Measurements from ENCODE around the gene OR2AG1.
A peak's percentile ranks its signal among the peaks of the same experiment; 100 is the strongest.
"Not testable (repeated sequence)": the region's sequence is repeated elsewhere in the genome, so short reads cannot be mapped to it uniquely, and the experiment has no call there.

Gene OR2AG1

DNA sequence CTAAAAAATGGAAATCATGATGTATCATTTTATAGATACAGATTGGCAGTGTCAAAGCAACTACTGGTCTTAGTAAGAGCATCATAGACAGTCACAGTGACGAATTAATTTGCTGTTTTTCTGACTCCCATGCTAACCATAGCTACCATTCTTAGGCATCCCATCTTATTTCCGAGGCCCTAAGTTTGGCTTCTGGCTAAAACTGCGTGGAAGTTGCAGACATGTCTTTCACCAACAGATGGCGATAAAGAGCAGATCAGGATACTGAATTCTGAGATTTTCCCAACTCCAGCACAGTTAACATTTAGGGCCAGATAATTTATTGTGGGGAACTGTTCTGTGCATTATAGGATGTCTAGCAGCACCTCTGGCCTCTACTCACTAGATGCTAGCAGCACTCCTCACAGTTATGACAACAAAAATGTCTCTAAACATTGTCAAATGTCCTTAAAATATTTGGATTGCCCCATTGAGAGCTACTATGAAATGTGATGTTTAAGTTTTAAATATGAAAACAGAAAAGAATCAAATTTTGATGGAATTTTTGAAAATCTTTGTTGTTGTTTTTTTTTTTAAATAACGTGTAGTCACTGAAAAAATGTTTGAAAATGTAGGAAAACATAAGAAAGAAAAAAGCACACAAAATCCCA is 27.4 kb upstream of the OR2AG1 start:
- Mint-ChIP-seq H3K9me3 (ENCODE audit: low read depth) (no peaks in the 10 kb centered on the region), H3K36me3 (no peaks in the 10 kb centered on the region), H3K27me3 (no peaks in the 10 kb centered on the region), H3K4me1 (ENCODE audit: low read depth) (peaks cover 19% of the 10 kb centered on the region), H3K4me3 (no peak overlapping the region), H3K27ac (no peak overlapping the region)

DNA sequence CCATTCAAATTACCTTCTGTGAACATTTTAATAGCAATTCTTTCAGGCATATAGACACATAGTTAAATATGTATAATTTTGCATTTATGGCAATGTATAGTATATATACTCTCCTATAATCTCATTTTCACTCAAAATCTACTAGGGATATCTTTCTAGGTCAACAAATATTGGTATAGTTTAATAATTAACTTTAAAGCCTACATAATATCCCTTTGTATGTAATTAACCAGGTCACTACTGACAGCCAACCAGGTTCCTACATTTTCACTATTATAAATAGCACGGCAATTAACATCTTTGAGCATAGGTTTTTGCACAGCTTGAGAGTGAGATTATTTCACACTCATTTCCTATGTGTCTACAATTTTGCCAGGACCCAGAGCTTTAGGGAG is 26.9 kb upstream of the OR2AG1 start:
- Mint-ChIP-seq H3K27me3 (no peaks in the 10 kb centered on the region), H3K27ac (no peak overlapping the region), H3K4me3 (no peak overlapping the region), H3K9me3 (ENCODE audit: low read depth) (no peaks in the 10 kb centered on the region), H3K4me1 (ENCODE audit: low read depth) (peaks cover 15% of the 10 kb centered on the region), H3K36me3 (no peaks in the 10 kb centered on the region)

DNA sequence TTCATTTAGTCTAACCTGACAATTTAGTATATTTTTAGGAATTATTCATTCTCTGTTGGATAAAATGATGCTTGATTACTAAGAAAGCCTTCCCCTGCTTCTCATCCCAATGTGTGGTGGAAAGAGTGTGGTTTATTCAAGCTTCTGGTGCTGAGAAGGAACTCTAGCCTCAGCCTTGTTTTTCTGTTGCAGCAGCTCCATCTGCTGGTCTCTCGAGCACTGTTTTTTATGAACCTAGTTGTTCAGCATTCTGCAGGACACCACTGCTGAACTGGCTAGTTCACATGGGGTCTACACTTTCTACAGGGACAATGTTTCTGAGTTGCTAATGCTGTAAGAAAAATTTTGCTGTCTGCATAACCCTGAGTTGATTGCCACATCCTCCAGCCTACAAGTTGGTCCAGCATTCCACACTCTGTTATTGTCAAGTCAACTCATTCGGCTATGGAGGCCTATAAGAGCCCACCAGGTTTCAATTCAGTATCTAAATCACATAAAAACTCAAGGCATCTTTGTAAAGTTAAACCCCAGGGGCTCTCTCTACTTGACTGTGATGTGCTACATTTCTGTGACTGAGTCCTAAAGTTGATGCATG is 25.4 kb upstream of the OR2AG1 start:
- Mint-ChIP-seq H3K4me3 (no peak overlapping the region), H3K9me3 (ENCODE audit: low read depth) (no peaks in the 10 kb centered on the region), H3K36me3 (no peaks in the 10 kb centered on the region), H3K27me3 (peaks cover under 1% of the 10 kb centered on the region), H3K4me1 (ENCODE audit: low read depth) (peaks cover 12% of the 10 kb centered on the region), H3K27ac (peak overlapping the region; percentile 11)

DNA sequence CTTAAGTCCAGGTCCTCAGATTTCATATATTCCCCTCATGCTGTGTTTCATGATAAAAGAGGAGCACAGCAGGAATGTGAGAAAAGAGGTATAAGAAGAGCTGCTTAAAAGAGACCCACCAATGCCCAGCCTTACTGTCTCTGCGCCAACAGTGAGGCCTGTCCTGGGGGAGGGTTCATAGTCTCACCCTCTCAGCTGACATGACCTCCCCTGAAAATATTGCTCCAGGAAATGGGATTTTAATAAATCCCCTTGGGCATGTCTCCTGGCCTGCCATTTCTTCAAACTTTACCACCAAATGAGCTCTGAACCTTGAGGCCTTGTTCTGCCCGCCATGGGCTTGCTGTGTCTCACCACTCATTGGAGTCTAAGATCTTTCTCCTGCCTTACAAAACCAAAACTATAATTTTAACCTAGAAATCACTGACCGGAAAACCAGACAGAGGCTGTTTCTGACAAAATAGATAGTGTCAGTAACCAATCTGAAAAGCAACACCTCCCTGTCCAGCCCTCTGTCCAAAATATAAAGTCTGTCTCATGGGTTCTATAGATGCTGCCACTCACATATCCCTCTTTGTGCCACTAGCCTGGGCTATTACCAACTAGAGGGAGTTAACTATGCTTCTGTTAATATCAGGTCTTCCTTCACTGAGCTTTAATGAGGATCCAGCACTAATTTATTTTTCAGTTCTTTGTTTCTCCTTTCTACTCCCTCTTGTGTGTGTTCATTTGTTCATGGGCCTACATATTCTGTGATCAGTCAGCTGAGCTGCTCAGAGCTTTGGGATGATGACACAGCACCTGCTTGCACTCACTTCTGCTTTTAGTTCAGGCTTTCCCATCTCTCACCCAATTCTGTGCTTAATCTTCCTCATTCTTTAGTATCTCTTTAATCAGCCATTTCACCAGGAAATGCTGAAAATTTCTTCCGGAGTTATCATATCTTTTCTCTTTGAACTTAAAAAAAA is 10.6 kb upstream of the OR2AG1 start, which contains the start of gene OR2AG2:
TSS of gene OR2AG2 (minus strand) at position 51 of the 968 bp plus-strand sequence. CDS start 3,019 bp downstream, outside the sequence.
- H3K4me3 Mint-ChIP-seq: no peak within 1 kb of the TSS
- no peaks in the 10 kb centered on the region for H3K9me3 Mint-ChIP-seq (ENCODE audit: low read depth)

DNA sequence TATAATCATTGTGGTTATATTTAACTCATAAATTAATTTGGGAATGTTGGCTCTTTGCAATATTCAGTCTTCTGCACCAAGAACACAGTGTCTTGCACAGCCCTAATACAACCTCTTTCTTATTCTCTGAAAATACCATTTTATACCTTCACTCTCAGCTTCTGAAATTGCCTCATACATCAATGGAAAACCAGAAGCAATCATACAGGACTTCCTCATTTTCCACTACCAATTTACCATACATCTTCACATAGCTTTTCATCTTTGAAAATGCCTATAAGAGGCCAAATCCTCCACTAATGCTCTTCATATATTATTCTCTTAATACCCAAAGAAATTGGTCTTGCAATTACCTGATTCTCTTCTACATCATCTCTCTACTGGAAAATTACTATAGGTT is 4.3 kb upstream of the OR2AG1 start:
- Mint-ChIP-seq H3K27ac (no peak overlapping the region), H3K36me3 (no peaks in the 10 kb centered on the region), H3K27me3 (peaks cover 7% of the 10 kb centered on the region), H3K4me1 (ENCODE audit: low read depth) (no peaks in the 10 kb centered on the region), H3K4me3 (no peak overlapping the region), H3K9me3 (ENCODE audit: low read depth) (no peaks in the 10 kb centered on the region)

More for the DNA sequence above, 10.6 kb upstream of the OR2AG1 start, which contains the start of gene OR2AG2:
- Mint-ChIP-seq H3K27me3 (peaks cover 2% of the 10 kb centered on the region), H3K36me3 (no peaks in the 10 kb centered on the region), H3K4me1 (ENCODE audit: low read depth) (no peaks in the 10 kb centered on the region), H3K27ac (no peak within 1 kb of the TSS)

DNA sequence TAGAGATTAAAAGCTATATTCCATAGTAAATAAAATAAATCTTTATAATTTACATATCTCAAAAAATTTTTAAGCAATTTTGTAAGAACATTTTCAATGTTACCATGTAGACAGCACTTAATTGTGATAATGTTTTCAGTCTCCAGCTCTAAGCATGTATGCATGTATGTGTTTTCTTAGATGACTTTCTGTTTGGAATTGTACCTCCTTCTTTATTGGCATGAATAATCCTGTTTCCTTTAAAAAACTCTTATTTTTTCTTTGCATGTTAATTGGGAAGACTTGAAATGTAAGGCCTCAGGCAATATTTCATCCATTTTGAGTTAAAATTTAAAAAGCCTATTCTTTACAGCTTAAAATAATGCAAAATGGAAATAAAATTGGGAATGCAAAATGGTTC is 2.0 kb upstream of the OR2AG1 start:
- peaks cover 7% of the 10 kb centered on the region for H3K27me3 Mint-ChIP-seq
- no peak overlapping the region for H3K4me3 Mint-ChIP-seq
- no peaks in the 10 kb centered on the region for H3K4me1 Mint-ChIP-seq (ENCODE audit: low read depth)
- no peaks in the 10 kb centered on the region for H3K9me3 Mint-ChIP-seq (ENCODE audit: low read depth)
- no peaks in the 10 kb centered on the region for H3K36me3 Mint-ChIP-seq
- no peak overlapping the region for H3K27ac Mint-ChIP-seq

DNA sequence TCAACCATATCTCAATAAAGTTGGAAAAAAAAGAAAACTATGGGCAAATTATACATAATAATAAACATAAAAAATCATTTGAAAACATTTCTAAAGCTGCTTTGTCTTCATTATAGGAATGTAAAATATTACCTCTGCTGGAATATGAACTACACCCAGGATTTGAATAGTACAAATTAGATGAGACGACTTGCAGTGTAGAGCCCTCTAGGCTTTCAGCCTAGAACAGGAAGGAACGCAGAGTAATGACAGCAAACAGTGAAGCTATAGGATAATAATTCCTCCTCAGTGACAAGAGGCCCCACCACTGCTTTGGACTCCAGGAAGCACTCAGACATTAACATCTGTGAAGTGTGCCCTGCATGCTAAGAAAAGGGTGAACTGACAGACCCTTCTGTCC is 7.7 kb downstream of the OR2AG1 start:
- Mint-ChIP-seq H3K27ac (no peak overlapping the region), H3K36me3 (no peaks in the 10 kb centered on the region), H3K27me3 (peaks cover 5% of the 10 kb centered on the region), H3K9me3 (ENCODE audit: low read depth) (no peaks in the 10 kb centered on the region), H3K4me3 (no peak overlapping the region), H3K4me1 (ENCODE audit: low read depth) (no peaks in the 10 kb centered on the region)

DNA sequence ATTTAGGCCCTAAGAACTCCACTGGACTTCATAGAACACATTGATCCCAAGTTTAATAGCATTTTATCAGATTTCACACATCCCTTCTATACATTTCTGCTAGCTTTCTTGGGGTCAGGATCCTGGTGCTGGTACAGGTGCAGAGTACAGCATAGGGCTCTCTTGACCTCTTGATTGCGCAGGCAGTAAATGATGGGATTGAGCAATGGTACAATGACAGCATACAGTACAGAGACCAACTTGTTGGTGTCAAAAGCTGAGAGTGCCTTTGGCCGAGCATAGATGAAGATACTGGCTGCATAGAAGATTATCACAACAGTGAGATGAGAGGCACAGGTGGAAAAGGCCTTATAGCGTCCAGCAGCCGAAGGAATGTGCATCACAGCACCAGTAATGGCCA is 11.8 kb downstream of the OR2AG1 start:
- peaks cover 1% of the 10 kb centered on the region for H3K27me3 Mint-ChIP-seq
- no peaks in the 10 kb centered on the region for H3K36me3 Mint-ChIP-seq
- no peaks in the 10 kb centered on the region for H3K9me3 Mint-ChIP-seq (ENCODE audit: low read depth)
- no peaks in the 10 kb centered on the region for H3K4me1 Mint-ChIP-seq (ENCODE audit: low read depth)
- no peak overlapping the region for H3K27ac Mint-ChIP-seq
- no peak overlapping the region for H3K4me3 Mint-ChIP-seq

DNA sequence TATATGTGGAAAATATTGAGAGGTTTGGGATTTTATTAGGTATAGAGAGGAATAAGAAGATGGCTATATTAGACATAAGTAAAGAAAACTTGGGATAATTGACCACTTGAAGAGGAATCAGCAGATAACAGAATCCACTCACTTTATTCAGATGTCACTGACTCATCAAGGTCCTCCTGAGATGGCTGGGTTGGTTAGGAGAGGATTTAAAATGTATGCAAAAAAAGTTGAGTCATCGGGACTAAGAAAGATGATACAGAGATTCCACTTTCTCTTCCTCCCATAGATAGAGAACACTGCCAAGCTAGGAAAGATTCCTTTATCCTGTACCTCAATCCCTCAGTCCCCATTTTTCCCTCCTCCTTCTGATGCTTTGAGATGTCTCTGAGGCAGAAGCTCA is 16.6 kb downstream of the OR2AG1 start, which contains the start of gene OR6A2:
TSS of gene OR6A2 (minus strand) at position 288 of the 400 bp plus-strand sequence. CDS start 3,981 bp downstream, outside the sequence.
- no peak within 1 kb of the TSS for H3K27ac Mint-ChIP-seq
- no peak within 1 kb of the TSS for H3K4me3 Mint-ChIP-seq
- H3K4me1 Mint-ChIP-seq (ENCODE audit: low read depth): no peaks in the 10 kb centered on the region
- no peaks in the 10 kb centered on the region for H3K27me3 Mint-ChIP-seq
- peaks cover 12% of the 10 kb centered on the region for H3K9me3 Mint-ChIP-seq (ENCODE audit: low read depth)
- peaks cover 4% of the 10 kb centered on the region for H3K36me3 Mint-ChIP-seq

DNA sequence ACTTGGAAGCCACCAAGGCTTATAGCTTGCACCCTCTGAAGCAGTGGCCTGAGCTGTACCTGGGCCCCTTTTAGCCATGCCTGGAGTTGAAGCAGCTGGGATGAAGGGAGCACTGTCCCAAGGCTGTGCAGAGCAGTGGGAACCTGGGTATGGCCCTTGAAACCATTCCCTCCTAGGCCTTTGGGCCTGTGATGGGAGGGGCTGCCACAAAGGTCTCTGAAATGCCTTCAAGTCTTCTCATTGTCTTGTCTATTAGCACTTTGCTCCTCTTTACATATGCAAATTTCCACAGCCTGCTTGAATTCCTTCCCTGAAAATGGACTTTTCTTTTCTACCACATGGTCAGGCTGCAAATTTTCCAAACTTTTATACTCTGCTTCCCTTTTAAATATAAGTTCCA is 18.3 kb downstream of the OR2AG1 start:
- not testable (repeated sequence) for H3K27ac Mint-ChIP-seq; H3K4me3 Mint-ChIP-seq; H3K36me3 Mint-ChIP-seq; H3K4me1 Mint-ChIP-seq (ENCODE audit: low read depth); H3K27me3 Mint-ChIP-seq
- H3K9me3 Mint-ChIP-seq (ENCODE audit: low read depth): peaks cover 12% of the 10 kb centered on the region

DNA sequence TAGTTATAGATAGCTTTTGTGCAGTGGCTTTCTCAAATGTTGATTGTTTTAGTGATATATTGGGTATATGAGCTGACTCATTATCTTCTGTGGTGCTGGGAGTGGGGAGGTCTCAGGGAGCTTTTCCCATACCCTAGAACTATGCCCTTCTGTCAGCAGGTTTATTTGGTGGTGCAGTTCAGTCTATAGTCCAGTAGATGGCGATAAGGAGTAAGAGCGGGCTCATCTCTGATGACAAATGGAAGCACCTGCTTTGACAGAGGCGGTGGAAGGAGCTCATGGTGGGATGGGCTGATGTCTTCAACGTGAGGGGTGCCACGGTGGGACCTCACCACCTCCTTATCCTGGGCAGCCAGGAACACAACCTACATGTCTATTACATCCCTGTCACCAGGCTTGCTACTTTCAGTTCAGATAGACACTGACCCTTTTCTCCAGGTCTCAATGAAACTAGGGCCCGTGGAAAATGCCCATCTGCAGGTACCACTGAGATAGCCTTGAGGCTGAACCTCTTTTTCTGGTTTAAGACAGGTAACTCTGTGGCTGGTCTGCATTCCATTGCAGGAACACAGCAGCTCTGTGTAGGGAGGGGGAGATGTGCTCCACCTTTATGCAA is 29.7 kb downstream of the OR2AG1 start:
- Mint-ChIP-seq H3K27me3 (peaks cover 25% of the 10 kb centered on the region), H3K9me3 (ENCODE audit: low read depth) (no peaks in the 10 kb centered on the region), H3K27ac (no peak overlapping the region), H3K36me3 (no peaks in the 10 kb centered on the region), H3K4me1 (ENCODE audit: low read depth) (peaks cover 2% of the 10 kb centered on the region), H3K4me3 (no peak overlapping the region)

DNA sequence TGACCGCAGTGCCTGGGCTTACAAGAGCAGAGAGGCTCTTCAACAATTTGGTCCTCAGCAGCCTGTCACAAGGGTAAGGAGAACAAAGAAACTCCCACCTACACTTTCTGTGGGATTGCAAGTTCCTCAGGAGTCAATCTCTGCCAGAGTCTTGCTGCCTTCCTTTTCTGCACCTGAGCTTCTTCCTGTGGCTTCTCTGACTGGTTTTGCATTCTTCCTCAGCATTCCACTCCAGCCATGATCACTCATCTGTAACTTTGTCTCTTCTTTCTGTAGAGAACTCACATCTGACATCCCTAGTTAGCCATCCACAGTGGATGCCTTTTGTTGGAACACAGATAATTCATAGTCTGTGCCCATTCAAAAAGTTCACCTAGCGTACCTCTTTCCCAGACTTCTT is 30.8 kb downstream of the OR2AG1 start:
- peaks cover 2% of the 10 kb centered on the region for H3K4me1 Mint-ChIP-seq (ENCODE audit: low read depth)
- no peaks in the 10 kb centered on the region for H3K9me3 Mint-ChIP-seq (ENCODE audit: low read depth)
- no peaks in the 10 kb centered on the region for H3K36me3 Mint-ChIP-seq
- peaks cover 20% of the 10 kb centered on the region for H3K27me3 Mint-ChIP-seq
- H3K27ac Mint-ChIP-seq: no peak overlapping the region
- H3K4me3 Mint-ChIP-seq: no peak overlapping the region

DNA sequence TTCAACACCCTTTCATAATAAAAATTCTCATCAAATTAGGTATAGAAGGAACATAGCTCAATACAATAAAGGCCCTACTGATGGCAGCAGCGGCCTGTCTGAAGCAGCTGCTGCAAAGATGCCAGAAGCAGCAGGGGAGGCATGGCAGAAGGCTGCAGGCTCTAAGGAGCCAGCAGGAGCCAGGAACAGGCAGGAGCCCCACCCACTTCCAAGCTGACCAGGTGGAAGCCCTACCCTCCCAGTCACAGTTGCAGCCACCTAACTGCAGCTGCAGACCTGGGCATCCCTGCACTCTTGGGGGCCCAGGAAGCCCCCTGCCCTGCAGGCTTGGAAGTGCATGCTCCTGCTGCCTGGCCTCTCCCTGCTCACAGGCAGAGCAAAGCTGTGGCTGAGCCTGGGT is 34.9 kb downstream of the OR2AG1 start:
- Mint-ChIP-seq H3K27ac (no peak overlapping the region), H3K4me3 (no peak overlapping the region), H3K4me1 (ENCODE audit: low read depth) (no peaks in the 10 kb centered on the region), H3K27me3 (peaks cover 19% of the 10 kb centered on the region), H3K9me3 (ENCODE audit: low read depth) (peaks cover 5% of the 10 kb centered on the region), H3K36me3 (no peaks in the 10 kb centered on the region)

DNA sequence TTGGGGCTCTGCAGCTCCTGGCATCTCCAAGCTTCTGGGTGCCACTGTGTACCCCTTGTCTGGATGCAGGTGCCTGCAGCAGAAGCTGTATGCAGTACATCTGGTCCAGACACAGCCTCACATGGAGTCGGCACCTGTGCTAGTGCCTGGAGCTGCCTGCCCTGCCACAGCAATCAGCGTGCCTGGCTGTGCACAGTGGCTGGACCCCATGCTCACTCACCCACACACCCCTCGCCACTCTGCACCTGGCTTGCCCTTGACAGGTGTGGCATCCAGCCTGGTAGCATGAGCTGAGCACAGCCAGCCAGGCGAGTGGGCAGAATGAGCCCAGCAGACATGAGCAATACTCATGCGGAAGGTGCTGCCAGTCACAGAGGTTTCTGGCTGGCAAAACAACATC is 36.1 kb downstream of the OR2AG1 start:
- H3K4me3 Mint-ChIP-seq: no peak overlapping the region
- peaks cover 5% of the 10 kb centered on the region for H3K9me3 Mint-ChIP-seq (ENCODE audit: low read depth)
- H3K27ac Mint-ChIP-seq: no peak overlapping the region
- peaks cover 16% of the 10 kb centered on the region for H3K27me3 Mint-ChIP-seq
- H3K36me3 Mint-ChIP-seq: no peaks in the 10 kb centered on the region
- no peaks in the 10 kb centered on the region for H3K4me1 Mint-ChIP-seq (ENCODE audit: low read depth)
